Muscle of back (tissue), 13 donors: ENCODE data around the gene EXO5. TPM values are rescaled to one million over a fixed set of nuclear protein-coding genes. Genes with fewer than 3 reads are reported as not detected.
A peak's percentile ranks its signal among the peaks of the same experiment; 100 is the strongest.
"Not testable (repeated sequence)": the region's sequence is repeated elsewhere in the genome, so short reads cannot be mapped to it uniquely, and the experiment has no call there.

ENCODE experiments used
- DNase-seq, 3 donors: peaks; one replicate each; pipeline versions ENCODE4 v3.0.0 to v3.0.0-alpha.2; 2013
- long read RNA-seq, 9 donors: transcript quantifications; one replicate each; lab custom pipeline, GENCODE V29; 2026
- polyA plus RNA-seq, 10 donors: library from polyadenylated mRNA; unstranded; fragments of 120-200 nt; gene quantifications; one replicate each; pipeline ENCODE4 v1.2.1, GENCODE V29; 2013; ENCODE audit not compliant: insufficient read length in 10 of 10

The EXO5 gene, protein sequence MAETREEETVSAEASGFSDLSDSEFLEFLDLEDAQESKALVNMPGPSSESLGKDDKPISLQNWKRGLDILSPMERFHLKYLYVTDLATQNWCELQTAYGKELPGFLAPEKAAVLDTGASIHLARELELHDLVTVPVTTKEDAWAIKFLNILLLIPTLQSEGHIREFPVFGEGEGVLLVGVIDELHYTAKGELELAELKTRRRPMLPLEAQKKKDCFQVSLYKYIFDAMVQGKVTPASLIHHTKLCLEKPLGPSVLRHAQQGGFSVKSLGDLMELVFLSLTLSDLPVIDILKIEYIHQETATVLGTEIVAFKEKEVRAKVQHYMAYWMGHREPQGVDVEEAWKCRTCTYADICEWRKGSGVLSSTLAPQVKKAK
- polyA plus RNA-seq = 10 to 100 TPM in 1 of 10 donors, 1 to 10 TPM in 9; 6.9 to 10.0 (median 8.5) TPM
- long read RNA-seq, donor 1, partial matches to known transcripts = 0 of 3 reads
- long read RNA-seq, donor 1, other reads (novel, unspliced or antisense) = 0 of 3 reads
- long read RNA-seq, donor 2 = 0 reads
- long read RNA-seq, donor 3 = 0 reads
- long read RNA-seq, donor 4, partial matches to known transcripts = 0 of 2 reads
- long read RNA-seq, donor 4, other reads (novel, unspliced or antisense) = 0 of 2 reads
- long read RNA-seq, donor 5, partial matches to known transcripts = 0 of 3 reads
- long read RNA-seq, donor 5, other reads (novel, unspliced or antisense) = 0 of 3 reads
- long read RNA-seq, donor 6, partial matches to known transcripts = 0 of 3 reads
- long read RNA-seq, donor 6, other reads (novel, unspliced or antisense) = 0 of 3 reads
- long read RNA-seq, donor 7, partial matches to known transcripts = 0 of 5 reads
- long read RNA-seq, donor 7, other reads (novel, unspliced or antisense) = 0 of 5 reads
- long read RNA-seq, donor 8, partial matches to known transcripts = 0 of 4 reads
- long read RNA-seq, donor 8, other reads (novel, unspliced or antisense) = 0 of 4 reads
- long read RNA-seq, donor 9 = 0 reads

GRCh38 chr1:40508375-40509341, at the start of gene EXO5:
TSS of gene EXO5 (plus strand) at chr1:40508767. CDS start at chr1:40514545, 5,778 bp downstream.
- DNase-seq = peak; percentile 69 to 93 (median 81)

GRCh38 chr1:40462956-40463590, 45.5 kb upstream of the EXO5 start:
- DNase-seq = no peak

GRCh38 chr1:40469327-40469726, 39.2 kb upstream of the EXO5 start:
- DNase-seq = no peak

DNA sequence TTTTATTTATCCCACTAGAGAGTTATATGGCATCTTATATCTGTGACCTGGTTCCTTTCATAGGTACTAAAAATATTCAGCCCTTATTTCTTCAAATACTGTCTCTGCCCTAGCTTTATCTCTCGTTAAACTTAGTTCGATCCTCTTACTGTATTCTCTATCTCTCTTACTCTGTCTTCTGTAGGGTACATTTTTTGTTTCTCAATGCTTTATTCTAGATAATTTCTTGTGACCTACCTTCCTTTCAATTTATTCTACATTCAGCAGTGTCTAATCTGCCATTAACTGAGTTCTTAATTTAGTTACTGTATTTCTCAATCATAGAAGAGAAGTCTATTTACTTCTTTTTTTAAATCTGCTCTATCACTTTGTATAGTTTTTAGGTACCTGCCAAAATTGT, 33.3 kb upstream of the EXO5 start:
- no peak for DNase-seq

DNA sequence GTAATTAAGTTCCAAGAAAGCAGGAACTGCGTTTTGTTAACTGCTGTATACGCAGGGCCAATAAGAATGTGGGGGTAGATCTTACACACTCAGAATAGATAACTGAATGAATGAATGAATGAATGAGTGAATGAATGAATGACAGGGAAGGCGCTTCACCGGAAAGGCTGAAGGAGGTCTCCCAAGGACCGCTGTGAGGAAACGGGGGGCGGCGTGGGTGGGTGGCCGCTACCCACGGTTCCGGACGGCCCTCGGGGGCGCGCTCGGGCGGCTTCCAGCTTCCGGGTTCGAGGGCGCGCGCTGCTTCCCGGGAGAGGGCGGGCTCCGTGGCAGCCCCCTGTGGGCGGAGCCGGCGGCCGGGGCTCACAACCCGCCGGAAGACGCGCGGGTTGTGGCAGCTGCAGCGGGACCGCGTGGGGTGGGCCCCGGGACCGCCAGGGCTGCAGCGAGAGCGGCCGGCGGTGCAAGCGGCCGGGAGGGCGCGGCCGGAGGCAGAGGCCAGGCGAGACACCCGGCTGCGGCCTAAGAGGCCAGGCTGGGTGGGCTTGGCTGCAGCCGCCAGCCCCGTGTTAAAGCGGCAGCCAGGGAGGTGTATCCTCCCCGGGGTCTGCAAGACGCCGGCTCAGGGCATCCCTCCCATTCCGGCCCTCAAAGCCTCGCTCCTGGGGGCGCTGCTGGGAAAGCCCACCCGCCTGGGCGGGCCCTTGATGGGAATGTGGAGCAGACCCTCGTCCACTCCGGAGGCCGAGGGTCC, 31.5 kb upstream of the EXO5 start, which contains the start of gene ZFP69:
ZFP69 (plus strand) TSS at position 367 of the 754 bp plus-strand sequence. CDS start 2,072 bp downstream, outside the sequence.
- peak; percentile 54 to 90 (median 78) for DNase-seq

- DNase-seq = peak in 1 of 3 donors; percentile 7
These were observed 30.9 kb upstream of the EXO5 start for GRCh38 chr1:40477678-40478053.

GRCh38 chr1:40478276-40478675, 30.3 kb upstream of the EXO5 start:
- peak in 1 of 3 donors; percentile 26 for DNase-seq

DNA sequence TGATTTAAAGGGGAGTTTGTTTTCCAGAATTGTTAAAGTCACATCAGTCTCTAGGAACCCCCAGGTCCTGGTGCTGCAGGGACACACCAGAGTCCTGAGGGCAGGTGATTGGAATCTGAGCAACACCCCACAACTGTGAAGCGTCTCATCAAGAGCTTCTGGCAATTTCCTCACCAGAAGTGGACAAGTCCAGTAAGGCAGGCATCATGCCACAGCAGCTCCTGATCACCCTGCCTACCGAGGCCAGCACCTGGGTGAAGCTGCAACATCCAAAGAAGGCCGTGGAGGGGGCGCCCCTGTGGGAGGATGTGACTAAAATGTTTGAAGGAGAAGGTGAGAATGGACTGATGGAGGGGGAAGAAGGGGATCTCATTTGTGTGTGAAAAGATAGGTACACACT, 29.4 kb upstream of the EXO5 start:
- DNase-seq = no peak

GRCh38 chr1:40495315-40495903, 13.2 kb upstream of the EXO5 start:
- peak in 1 of 3 donors; percentile 2 for DNase-seq

DNA sequence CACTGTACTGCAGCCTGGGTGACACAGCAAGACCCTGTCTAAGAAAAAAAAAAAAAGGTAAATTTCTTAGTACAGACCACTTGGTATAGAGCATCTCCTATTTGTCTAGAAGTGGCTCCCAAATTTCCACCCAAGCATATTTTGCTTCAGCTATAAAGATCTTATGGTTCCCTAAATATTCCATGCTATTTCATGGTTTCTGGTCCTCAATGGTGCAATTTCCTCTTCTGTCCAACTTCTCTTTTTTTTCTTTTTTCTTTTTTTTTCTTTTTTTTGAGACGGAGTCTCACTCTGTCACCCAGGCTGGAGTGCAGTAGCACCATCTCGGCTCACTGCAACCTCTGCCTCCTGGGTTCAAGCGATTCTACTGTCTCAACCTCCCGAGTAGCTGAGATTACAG, 5.9 kb upstream of the EXO5 start:
- not testable (repeated sequence) for DNase-seq

- no peak for DNase-seq
These were observed 594 bp upstream of the EXO5 start for GRCh38 chr1:40507973-40508372.

- no peak for DNase-seq
These were observed 10.9 kb downstream of the EXO5 start for GRCh38 chr1:40519517-40519916.

DNA sequence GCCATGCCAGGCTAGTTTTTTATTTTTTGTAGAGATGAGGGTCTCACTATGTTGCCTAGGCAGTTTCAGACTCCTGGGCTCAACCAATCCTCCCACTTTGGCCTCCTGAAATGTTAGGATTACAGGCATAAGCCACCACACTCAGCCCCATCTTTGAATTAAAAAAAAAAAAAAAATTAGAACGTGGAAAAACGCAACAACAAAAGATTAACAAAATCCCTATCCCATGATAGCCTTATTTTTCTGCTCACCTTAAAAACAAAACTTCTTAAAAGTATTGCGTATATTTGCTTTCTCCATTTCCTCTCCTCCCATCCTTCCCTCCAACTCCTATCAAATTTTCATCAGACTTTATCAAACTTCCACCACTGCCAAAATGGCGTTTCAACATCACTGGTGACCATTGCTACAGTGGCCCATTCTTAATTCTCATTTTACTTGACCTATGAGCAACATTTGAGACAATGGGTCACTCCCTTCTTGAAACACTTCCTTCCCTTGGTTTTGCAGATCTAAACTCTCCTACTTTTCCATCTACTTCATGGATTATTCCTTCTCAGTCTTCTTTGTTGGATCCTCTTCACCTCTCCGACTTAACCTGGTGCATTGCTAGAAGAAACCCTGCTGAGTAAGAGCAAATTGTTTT, 22.3 kb downstream of the EXO5 start:
- no peak for DNase-seq

GRCh38 chr1:40531381-40532061, 23.0 kb downstream of the EXO5 start, which contains the start of gene ZNF684:
TSS of gene ZNF684 (plus strand) at chr1:40531637. CDS start at chr1:40533167, 1,530 bp downstream.
- peak; percentile 93 to 96 (median 94) for DNase-seq

GRCh38 chr1:40532062-40532389, 23.5 kb downstream of the EXO5 start:
- no peak for DNase-seq

DNA sequence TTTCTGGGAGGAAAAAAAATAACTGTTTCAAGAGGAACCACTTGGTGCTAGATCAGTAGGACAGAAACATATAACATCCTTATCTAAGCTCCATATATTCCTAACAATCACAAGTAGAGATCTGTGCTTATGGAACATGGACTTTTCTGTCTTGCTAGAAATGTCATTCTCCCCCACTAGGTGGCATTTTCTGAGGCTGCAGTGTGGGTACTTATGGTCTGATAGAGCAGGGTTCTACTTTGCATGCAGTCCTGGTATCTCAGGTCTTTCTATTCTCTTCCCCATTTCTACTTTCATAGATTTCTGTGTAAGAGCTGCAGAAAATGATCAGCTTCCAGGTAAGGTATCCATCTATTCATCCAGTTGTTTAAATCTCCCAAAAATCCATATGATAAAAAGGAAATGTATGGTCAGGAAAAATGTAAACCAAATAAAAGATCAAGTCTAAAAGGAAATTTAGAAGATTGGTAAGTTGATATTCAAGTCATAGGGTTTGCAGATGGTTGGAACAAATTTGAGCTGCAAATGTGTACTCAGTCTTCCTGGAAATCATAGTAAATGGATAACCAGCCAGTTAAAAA, 24.4 kb downstream of the EXO5 start:
- peak; percentile 14 to 44 (median 23) for DNase-seq

DNA sequence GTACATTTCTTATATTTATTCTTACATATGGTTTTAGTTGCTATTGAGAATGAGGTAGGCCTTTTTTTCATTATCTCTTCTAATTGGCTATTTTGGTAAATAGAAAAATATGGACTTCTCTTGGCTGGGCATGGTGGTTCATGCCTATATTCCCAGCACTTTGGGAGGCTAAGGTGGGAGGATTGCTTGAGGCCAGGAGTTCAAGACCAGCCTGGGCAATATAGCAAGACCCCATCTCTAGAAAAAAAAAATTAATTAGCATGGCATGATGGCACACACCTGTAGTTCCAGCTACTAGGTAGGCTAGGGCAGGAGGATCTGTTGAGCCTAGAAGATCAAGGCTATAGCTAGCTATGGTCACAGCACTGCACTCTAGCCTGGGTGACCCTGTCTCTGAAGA, 26.0 kb downstream of the EXO5 start:
- no peak for DNase-seq

- DNase-seq = no peak
These were observed 27.2 kb downstream of the EXO5 start for GRCh38 chr1:40535732-40536131.
